HCT116 (cell line): ENCODE measurements around the gene USH1G. TPM values are rescaled to one million over a fixed set of nuclear protein-coding genes. Genes with fewer than 3 reads are reported as not detected.

ENCODE experiments used
- ATAC-seq: fragments of 200-7000 bp; cut with Tn5 transposase; 2 replicates; pipeline ENCODE4 v1.9.1; 2020; ENCODE audit warnings: mild to moderate bottlenecking, moderate library complexity
- BruUV-seq: library from RNA; stranded (reverse); fragments of 400-500 nt; replicated peaks from 2 replicates; lab custom pipeline; 2021; lab: Mats Ljungman, UMichigan
- CTCF ChIA-PET: fragments of 300-600 bp; sonication (Branson Sonifier 250); formaldehyde crosslinking; loops from one replicate; lab custom pipeline; 2021; ENCODE audit warnings: antibody characterized with exemption; lab: Charles Lee
- POLR2A ChIA-PET: fragments of 300-600, 350-600 bp; sonication (Branson Sonifier 250); formaldehyde crosslinking; loops from one replicate; lab custom pipeline; 2021; ENCODE audit warnings: antibody characterized with exemption; lab: Charles Lee
- RAD21 ChIA-PET, 2 experiments: fragments of 300-600 bp; sonication (Branson Sonifier 250); formaldehyde crosslinking; loops; one replicate each; lab custom pipeline; 2023; ENCODE audit warnings: low total read pairs in 2 of 2; ENCODE audit not compliant: uncharacterized antibody in 2 of 2, unreplicated experiment in 2 of 2, low non-redundant PET in 1 of 2; lab: Charles Lee
- DNase-seq: peaks from one replicate; pipeline ENCODE4 v3.0.0-alpha.2; 2010; ENCODE audit warnings: low read depth, low spot score
- H2AFZ ChIP-seq: fragments of 200-600 bp; shearing (Covaris generic), sonication (generic); 2 replicates; pipeline ENCODE4 v1.6.1; 2017; ENCODE audit warnings: low read depth, mixed run types, mixed read lengths, antibody characterized with exemption, low read length; ENCODE audit not compliant: poor library complexity, severe bottlenecking
- H3K27ac ChIP-seq: 2 replicates; pipeline ENCODE4 v1.5.1; 2012; ENCODE audit warnings: low read depth, low read length
- H3K27me3 ChIP-seq: fragments of 200-600 bp; sonication (generic); 2 replicates; pipeline ENCODE4 v1.6.1; 2016; ENCODE audit warnings: mixed run types, low read length, mixed read lengths; ENCODE audit not compliant: insufficient read depth
- H3K36me3 ChIP-seq, 2 experiments: fragments of 200-500 bp in 1 of 2; fragments of 200-600 bp in 1 of 2; sonication (Bioruptor generic) in 1 of 2; sonication (generic) in 1 of 2; 2 replicates each; pipeline versions ENCODE4 v1.5.1 to v1.6.1; 2014 to 2016; ENCODE audit warnings: low read length in 2 of 2, inconsistent platforms in 1 of 2, mixed read lengths in 1 of 2, mixed run types in 1 of 2; ENCODE audit not compliant: insufficient read depth in 2 of 2, control insufficient read depth in 1 of 2
- H3K4me1 ChIP-seq, 2 experiments: fragments of 200-600 bp in 1 of 2; sonication (generic) in 1 of 2; 2 replicates each; pipeline versions ENCODE4 v1.5.1 to v1.6.1; 2012 to 2017; ENCODE audit warnings: low read length in 2 of 2, inconsistent platforms in 1 of 2, mild to moderate bottlenecking in 1 of 2, mixed read lengths in 1 of 2, mixed run types in 1 of 2, moderate library complexity in 1 of 2; ENCODE audit not compliant: insufficient read depth in 2 of 2, control insufficient read depth in 1 of 2
- H3K4me2 ChIP-seq: fragments of 200-600 bp; sonication (generic); 2 replicates; pipeline ENCODE4 v1.6.1; 2017; ENCODE audit warnings: mixed run types, low read length, mixed read lengths
- H3K4me3 ChIP-seq, 2 experiments: fragments of 200-600 bp in 1 of 2; sonication (generic) in 1 of 2; replicated peaks in 1 of 2; 2 replicates each; pipeline ENCODE4 v1.5.1; 2011 to 2016; ENCODE audit warnings: low read length in 2 of 2, control low read depth in 1 of 2, low read depth in 1 of 2, mild to moderate bottlenecking in 1 of 2, mixed read lengths in 1 of 2, mixed run types in 1 of 2
- H3K79me2 ChIP-seq: fragments of 200-600 bp; sonication (generic); 2 replicates; pipeline ENCODE4 v1.6.1; 2017; ENCODE audit warnings: mild to moderate bottlenecking, mixed run types, low read length, moderate library complexity, mixed read lengths; ENCODE audit not compliant: insufficient read depth
- H3K9ac ChIP-seq: fragments of 200-600 bp; sonication (generic); 2 replicates; pipeline ENCODE4 v1.6.1; 2016; ENCODE audit warnings: low read length, mixed read lengths
- H3K9me2 ChIP-seq: fragments of 200-600 bp; sonication (generic), shearing (Covaris generic); 2 replicates; pipeline ENCODE4 v1.6.1; 2017; ENCODE audit warnings: mixed run types, mild to moderate bottlenecking, moderate library complexity; ENCODE audit not compliant: insufficient read depth
- H3K9me3 ChIP-seq, 2 experiments: fragments of 200-500 bp in 1 of 2; fragments of 200-600 bp in 1 of 2; sonication (Bioruptor generic) in 1 of 2; sonication (generic) in 1 of 2; 2 replicates each; pipeline ENCODE4 v1.6.1; 2014 to 2017; ENCODE audit warnings: low read length in 2 of 2, mixed read lengths in 2 of 2, inconsistent platforms in 1 of 2, low read depth in 1 of 2, mild to moderate bottlenecking in 1 of 2, mixed run types in 1 of 2, moderate library complexity in 1 of 2; ENCODE audit not compliant: control insufficient read depth in 1 of 2, insufficient read depth in 1 of 2
- H4K20me1 ChIP-seq: fragments of 200-600 bp; sonication (generic), shearing (Covaris generic); 2 replicates; pipeline ENCODE4 v1.6.1; 2017; ENCODE audit warnings: mixed run types, mild to moderate bottlenecking, moderate library complexity; ENCODE audit not compliant: insufficient read depth
- ATF3 ChIP-seq: IDR thresholded peaks from 2 replicates; pipeline ENCODE4 v1.6.1; 2012
- CEBPB ChIP-seq: IDR thresholded peaks from 2 replicates; pipeline ENCODE4 v1.6.1; 2012; ENCODE audit warnings: low read depth
- CTCF ChIP-seq, 3 experiments: fragments of 200-600 bp in 1 of 3; sonication (generic) in 1 of 3; IDR thresholded peaks in 2 of 3; conservative IDR thresholded peaks in 1 of 3; 2 replicates each; pipeline ENCODE4 v1.5.1; 2012 to 2017; ENCODE audit warnings: low read depth in 2 of 3, low read length in 2 of 3, antibody characterized with exemption in 1 of 3, borderline replicate concordance in 1 of 3, control low read depth in 1 of 3, mild to moderate bottlenecking in 1 of 3, mixed read lengths in 1 of 3, mixed run types in 1 of 3, moderate library complexity in 1 of 3; ENCODE audit not compliant: insufficient read depth in 1 of 3
- ELF1 ChIP-seq: IDR thresholded peaks from 2 replicates; pipeline ENCODE4 v1.6.1; 2012; ENCODE audit warnings: low read depth, borderline replicate concordance
- EZH2 ChIP-seq: fragments of 200-600 bp; sonication (generic); IDR thresholded peaks from 2 replicates; pipeline ENCODE4 v1.6.1; 2017; ENCODE audit warnings: antibody characterized with exemption, mixed run types
- EZH2phosphoT487 ChIP-seq: fragments of 200-600 bp; IDR thresholded peaks from 2 replicates; pipeline ENCODE4 v1.6.1; 2018; ENCODE audit warnings: antibody characterized with exemption, borderline replicate concordance
- JUND ChIP-seq: IDR thresholded peaks from 2 replicates; pipeline ENCODE4 v1.6.1; 2012
- POLR2A ChIP-seq: IDR thresholded peaks from 2 replicates; pipeline ENCODE4 v1.7.0; 2011; ENCODE audit warnings: borderline replicate concordance; ENCODE audit not compliant: insufficient read depth, insufficient read length; ENCODE audit errors: extremely low read depth
- RAD21 ChIP-seq: IDR thresholded peaks from 2 replicates; pipeline ENCODE4 v1.6.1; 2012; ENCODE audit warnings: low read depth, mild to moderate bottlenecking
- REST ChIP-seq: IDR thresholded peaks from 2 replicates; pipeline ENCODE4 v1.6.1; 2012; ENCODE audit warnings: low read depth
- SP1 ChIP-seq: IDR thresholded peaks from 2 replicates; pipeline ENCODE4 v1.6.1; 2012; ENCODE audit warnings: low read depth
- ZFX ChIP-seq: fragments of 450-650 bp; IDR thresholded peaks from 2 replicates; pipeline ENCODE4 v1.6.1; 2017
- intact Hi-C: fragments of 100-400 bp; cut with micrococcal nuclease; formaldehyde crosslinking; loops from 2 replicates; pipeline ENCODE4 v1.10.0; 2022
- total RNA-seq: library from RNA; stranded (reverse); gene quantifications from one replicate; pipeline ENCODE4 v1.2.1, GENCODE V29; 2021; ENCODE audit not compliant: unreplicated experiment

USH1G gene
- total RNA-seq, 1 experiment from 2014 or later, result 3.1 TPM

- no peaks in the 10 kb centered on the region for H4K20me1 ChIP-seq
- no peaks in the 10 kb centered on the region for H3K9me3 ChIP-seq
- TF ChIP-seq SP1, result no peak
- peak in 1 of 3 experiments; percentile 39; a peak in 2 of 6 replicates for TF ChIP-seq CTCF (IDR thresholded peaks at IDR 0.05 in 2 of 3, conservative IDR thresholded peaks at IDR 0.05 in 1 of 3; ENCODE audit: borderline replicate concordance in 1 of 3, insufficient read depth in 1 of 3, low read depth in 2 of 3, low read length in 2 of 3)
- TF ChIP-seq, all 23 proteins: peak for 1
- no peaks in the 10 kb centered on the region for H3K79me2 ChIP-seq
- no peak overlapping the region for H3K9ac ChIP-seq
- H3K27ac ChIP-seq, result no peak overlapping the region; the same call in 1 of the 2 replicates
- peak; percentile 58; the same call in 1 of the 2 replicates for ATAC-seq
- ChIA-PET CTCF (no interaction called here), RAD21 (no interaction called here), POLR2A (no interaction called here)
- peaks cover 6% of the 10 kb centered on the region; the same call in 1 of the 2 replicates for H3K27me3 ChIP-seq
- no peak overlapping the region for H3K4me2 ChIP-seq
- DNase-seq, result no peak
- intact Hi-C loops, result no loop called here
- no peaks in the 10 kb centered on the region for H3K4me1 ChIP-seq
- H2AFZ ChIP-seq, result no peak overlapping the region
- BruUV-seq, result no TSS peak
- H3K4me3 ChIP-seq, result no peak overlapping the region
- no peaks in the 10 kb centered on the region for H3K36me3 ChIP-seq
- no peaks in the 10 kb centered on the region for H3K9me2 ChIP-seq
These were observed 30.8 kb downstream of the USH1G start for GRCh38 chr17:74892013-74892841.

- Histone ChIP-seq H3K9ac (no peak overlapping the region), H3K36me3 (no peaks in the 10 kb centered on the region), H3K79me2 (no peaks in the 10 kb centered on the region), H3K4me3 (no peak overlapping the region), H3K27ac (no peak overlapping the region), H3K4me2 (no peak overlapping the region), H3K4me1 (no peaks in the 10 kb centered on the region), H4K20me1 (no peaks in the 10 kb centered on the region), H3K9me3 (no peaks in the 10 kb centered on the region), H3K9me2 (no peaks in the 10 kb centered on the region), H3K27me3 (no peaks in the 10 kb centered on the region), H2AFZ (no peak overlapping the region)
- ATAC-seq (no peak), DNase-seq (no peak)
- TF ChIP-seq EZH2phosphoT487 (no peak), POLR2A (no peak), CEBPB (no peak), EZH2 (no peak), ATF3 (no peak), REST (no peak), JUND (no peak), ELF1 (no peak), RAD21 (no peak), ZFX (no peak)
- CTCF ChIA-PET, result no interaction called here
- intact Hi-C loops, result no loop called here
- BruUV-seq, result no TSS peak
- RAD21 ChIA-PET, result no interaction called here
- POLR2A ChIA-PET, result interaction anchor here (1.0 kb wide), 1 partner anchor 17 kb away, joined by 5 read pairs; the partner anchor contains the start of gene FDXR
These were observed 32.5 kb downstream of the USH1G start for GRCh38 chr17:74890554-74890953.
